T-helper 2 cell treated with Interferon-gamma antibody and Interleukin-4, amounts not matched to agents 100 ng/mL and 5 ng/mL, for 36 hours (primary cell): ENCODE measurements around the gene TNNI3. TPM values are rescaled to one million over a fixed set of nuclear protein-coding genes. Genes with fewer than 3 reads are reported as not detected.
"Not testable (repeated sequence)": the region's sequence is repeated elsewhere in the genome, so short reads cannot be mapped to it uniquely, and the experiment has no call there.

Source experiments
- intact Hi-C: fragments of 100-400 bp; cut with micrococcal nuclease; formaldehyde crosslinking; loops from one replicate; pipeline ENCODE4 v1.15.1; 2023
- total RNA-seq: library from RNA; stranded (reverse); gene quantifications from 2 replicates; pipeline ENCODE4 v1.2.3, GENCODE V29; 2022

The TNNI3 gene
- total RNA-seq, 1 donor from 2014 or later = not detected

- intact Hi-C loops = loop anchor here (5.0 kb wide), 1 partner anchor 293 kb away; the partner anchor contains the start of gene UBE2S
Observed at GRCh38 chr19:55114566-55115145, 42.9 kb downstream of the TNNI3 start.

GRCh38 chr19:55113570-55114039 lies 43.9 kb downstream of the TNNI3 start:
- intact Hi-C loops = no loop called here

GRCh38 chr19:55112777-55113569 lies 44.6 kb downstream of the TNNI3 start:
- intact Hi-C loops = no loop called here

GRCh38 chr19:55112246-55112776 lies 45.2 kb downstream of the TNNI3 start:
- intact Hi-C loops = no loop called here

- intact Hi-C loops = no loop called here
Observed at GRCh38 chr19:55111238-55111831, 46.2 kb downstream of the TNNI3 start.

DNA sequence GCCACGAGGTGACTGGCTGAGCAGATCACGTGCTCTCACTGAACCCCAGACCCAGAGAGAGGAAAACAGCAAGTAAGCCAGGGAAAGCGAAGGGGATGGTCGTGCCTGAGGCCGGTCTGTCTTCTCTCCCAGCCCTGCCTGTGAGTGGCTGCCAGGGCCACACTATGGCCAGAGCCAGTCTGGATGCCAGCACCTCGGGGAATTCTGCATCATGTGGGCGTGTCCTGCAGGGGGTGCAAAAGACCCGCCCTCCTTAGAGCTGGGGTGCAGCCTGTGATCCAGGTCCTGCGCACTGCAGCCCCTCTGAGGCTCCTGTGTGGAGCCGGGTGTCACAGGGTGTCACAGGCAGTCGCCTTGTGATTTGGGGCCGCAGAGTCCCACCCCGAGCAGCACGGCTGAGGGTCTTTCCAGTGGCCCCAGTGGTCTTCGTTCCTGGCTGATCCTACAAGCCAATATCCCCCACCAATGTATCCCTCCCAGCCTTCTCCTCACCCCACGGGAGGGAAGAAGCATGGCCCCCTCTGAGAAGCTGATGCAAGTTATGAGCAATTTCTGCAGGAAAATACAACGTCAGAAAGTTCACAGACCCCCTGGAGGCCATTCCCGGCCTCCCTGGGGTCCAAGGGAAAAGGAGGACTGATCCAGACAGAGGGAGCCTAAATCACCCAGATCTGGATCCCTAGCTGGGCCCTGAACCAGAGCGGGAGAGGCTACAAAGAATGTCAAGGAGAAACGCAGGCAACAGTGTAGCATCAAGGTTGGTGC lies 47.8 kb downstream of the TNNI3 start:
- intact Hi-C loops = no loop called here

DNA sequence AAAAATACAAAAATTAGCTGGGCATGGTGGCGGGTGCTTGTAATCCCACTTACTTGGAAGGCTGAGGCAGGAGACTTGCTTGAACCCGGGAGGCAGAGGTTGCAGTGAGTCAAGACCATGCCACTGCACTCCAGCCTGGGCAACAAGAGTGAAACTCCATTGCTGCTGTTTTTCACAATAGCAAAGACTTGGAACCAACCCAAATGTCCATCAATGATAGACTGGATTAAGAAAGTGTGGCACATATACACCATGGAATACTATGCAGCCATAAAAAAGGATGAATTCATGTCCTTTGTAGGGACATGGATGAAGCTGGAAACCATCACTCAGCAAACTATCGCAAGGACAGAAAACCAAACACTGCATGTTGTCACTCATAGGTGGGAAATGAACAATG lies 50.3 kb downstream of the TNNI3 start:
- intact Hi-C loops = not testable (repeated sequence)

- intact Hi-C loops = no loop called here
Observed at GRCh38 chr19:55106591-55106990, 50.9 kb downstream of the TNNI3 start.

DNA sequence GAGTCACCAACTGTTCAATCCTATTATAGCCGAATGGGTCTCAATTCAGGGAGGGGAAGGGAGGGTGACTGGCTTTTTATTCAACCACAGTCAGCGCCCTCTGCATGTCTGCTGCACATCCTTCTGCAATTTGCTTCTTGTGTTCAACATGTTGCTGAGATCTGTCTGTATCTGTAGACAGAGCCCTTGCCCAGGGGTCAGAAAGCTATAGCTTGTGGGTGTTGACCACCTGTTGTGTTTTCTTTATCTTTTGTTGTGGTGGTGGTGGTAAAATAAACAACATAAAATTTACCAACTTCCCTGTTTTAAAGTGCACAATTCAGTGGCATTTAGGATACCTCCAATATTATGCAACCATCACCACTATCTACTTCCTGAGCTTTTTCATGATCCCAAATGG lies 52.3 kb downstream of the TNNI3 start:
- intact Hi-C loops = no loop called here

DNA sequence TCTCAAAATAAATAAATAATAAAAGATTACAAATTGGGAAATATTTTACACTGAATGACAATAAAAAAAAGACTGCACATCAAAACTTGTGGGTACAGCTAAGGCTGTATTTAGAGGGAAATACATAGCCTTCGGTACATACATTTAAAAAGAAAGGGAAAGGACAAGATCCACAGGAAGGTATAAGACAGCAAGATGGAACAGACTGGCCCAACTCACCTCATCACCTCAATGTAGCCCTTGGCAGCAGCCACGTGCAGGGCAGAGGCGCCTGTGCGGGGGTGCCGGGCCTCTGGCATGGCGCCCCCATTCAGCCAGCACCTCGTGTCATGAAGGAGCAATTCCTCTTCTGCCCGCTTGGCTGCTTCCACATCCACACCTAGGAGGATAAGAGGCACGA lies 54.3 kb downstream of the TNNI3 start:
- intact Hi-C loops = no loop called here

Other genes starting within 250 kb of the TNNI3 start
- gene NLRP7, start 210.2 kb downstream of the TNNI3 start, total RNA-seq = not detected in 2 replicates
- gene NLRP2, start 191.4 kb downstream of the TNNI3 start, total RNA-seq = 13.5 and 17.9 TPM in 2 replicates
- 0.36 and 0.43 TPM in 2 replicates for gene GP6, start 119.5 kb downstream of the TNNI3 start, total RNA-seq
- gene RDH13, start 94.6 kb downstream of the TNNI3 start, total RNA-seq = 16.5 and 18.4 TPM in 2 replicates
- gene EPS8L1, start 81.9 kb downstream of the TNNI3 start, total RNA-seq = 4.0 and 4.8 TPM in 2 replicates
- gene PPP1R12C, start 40.1 kb downstream of the TNNI3 start, total RNA-seq = 132 and 136 TPM in 2 replicates
- 0.34 and 0.48 TPM in 2 replicates for gene TNNT1, start 8.5 kb downstream of the TNNI3 start, total RNA-seq
- gene DNAAF3, start 8.9 kb upstream of the TNNI3 start, total RNA-seq = 0.18 TPM in 1 of 2 replicates, not detected in the other
- not detected in 2 replicates for gene SYT5, start 22.6 kb upstream of the TNNI3 start, total RNA-seq
- gene PTPRH, start 51.8 kb upstream of the TNNI3 start, total RNA-seq = not detected in 2 replicates
- gene TMEM86B, start 71.0 kb upstream of the TNNI3 start, total RNA-seq = 9.4 and 9.6 TPM in 2 replicates
- 218 and 224 TPM in 2 replicates for gene PPP6R1, start 101.3 kb upstream of the TNNI3 start, total RNA-seq
- 35.6 and 35.7 TPM in 2 replicates for gene HSPBP1, start 122.4 kb upstream of the TNNI3 start, total RNA-seq
- gene BRSK1, start 126.3 kb upstream of the TNNI3 start, total RNA-seq = 4.9 and 5.3 TPM in 2 replicates
- gene TMEM150B, start 167.6 kb upstream of the TNNI3 start, total RNA-seq = 0.39 and 0.89 TPM in 2 replicates
- 17.5 and 18.9 TPM in 2 replicates for gene KMT5C, start 182.1 kb upstream of the TNNI3 start, total RNA-seq
- gene COX6B2, start 197.0 kb upstream of the TNNI3 start, total RNA-seq = 0.45 and 0.64 TPM in 2 replicates
- gene GARIN5B, start 205.5 kb upstream of the TNNI3 start, total RNA-seq = not detected in 2 replicates
- gene IL11, start 212.7 kb upstream of the TNNI3 start, total RNA-seq = 0.55 and 0.61 TPM in 2 replicates
- not detected in 2 replicates for gene TMEM190, start 219.1 kb upstream of the TNNI3 start, total RNA-seq
- 10.3 and 11.7 TPM in 2 replicates for gene TMEM238, start 226.6 kb upstream of the TNNI3 start, total RNA-seq
- gene RPL28, start 228.2 kb upstream of the TNNI3 start, total RNA-seq = 2,481 and 2,547 TPM in 2 replicates